Measurements from ENCODE around the gene BAHCC1.

- TF ChIP-seq CTCF (IDR thresholded peaks at IDR 0.05) (no peak), POLR2AphosphoS5 (IDR thresholded peaks at IDR 0.05) (no peak)
These were observed 15.6 kb downstream of the BAHCC1 start for GRCh38 chr17:81410852-81411251.
